ENCODE measurements around the gene EIF4B.

The EIF4B gene

DNA sequence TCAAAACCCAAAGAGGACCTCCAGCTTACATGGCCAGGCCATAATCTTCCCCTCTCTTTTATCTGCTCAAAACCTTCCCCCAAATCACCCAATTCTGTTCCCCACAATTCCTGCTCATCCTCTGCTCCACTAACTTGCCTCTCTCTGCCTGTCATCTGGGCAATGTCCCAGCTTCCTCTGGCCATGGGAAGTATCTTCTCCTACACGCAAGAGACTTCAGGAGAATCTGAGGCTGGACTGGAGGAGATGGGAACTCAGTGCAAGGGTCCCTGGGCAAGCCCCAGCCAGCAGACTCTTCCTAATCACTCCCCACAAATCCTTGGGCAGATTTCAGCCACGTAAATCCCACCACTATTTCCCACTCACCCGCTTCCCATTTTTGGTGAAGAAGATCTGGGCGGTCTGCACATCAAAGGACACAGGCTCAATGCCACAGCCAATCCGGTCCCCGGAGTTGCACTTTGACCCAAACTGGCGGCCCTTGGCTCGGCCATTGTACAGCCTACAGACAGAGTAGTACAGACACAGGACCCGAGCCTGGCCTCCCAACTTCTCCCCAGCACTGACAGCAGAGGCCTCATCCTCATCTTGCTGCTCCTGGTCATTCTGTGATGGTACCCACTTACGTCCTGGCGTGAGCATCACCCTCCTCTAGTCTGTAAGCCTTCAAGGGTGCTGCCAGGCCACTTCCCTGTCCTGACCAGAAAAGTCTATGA lies 68.2 kb downstream of the EIF4B start:
- H3K4me3 ChIP-seq (ENCODE audit: low read depth, low read length) = no peak overlapping the region

DNA sequence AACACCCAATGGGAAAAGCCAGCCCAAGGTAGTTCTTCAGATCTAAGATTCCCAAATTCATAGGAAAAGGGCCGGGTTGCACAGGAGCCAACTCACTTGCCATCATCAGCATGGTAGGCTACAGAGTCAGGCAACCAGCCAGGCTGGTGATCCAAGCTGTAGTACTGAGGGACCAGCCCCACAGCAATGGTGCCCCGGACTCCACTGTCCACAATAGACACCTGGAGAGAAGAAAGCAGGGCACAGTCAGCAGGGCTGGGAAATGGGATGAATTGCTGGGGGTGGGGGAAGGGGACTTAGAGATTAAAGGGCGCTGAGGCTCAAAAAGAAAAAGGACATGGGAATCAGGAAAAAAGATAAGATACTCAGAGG lies 68.7 kb downstream of the EIF4B start:
- Histone ChIP-seq H3K36me3 (replicated peaks) (peaks cover 28% of the 10 kb centered on the region), H3K27me3 (replicated peaks) (no peaks in the 10 kb centered on the region), H3K4me3 (ENCODE audit: low read depth, low read length) (no peak overlapping the region), H3K27ac (no peak overlapping the region)
- DNase-seq = no peak
- TF ChIP-seq, protein P1, sequence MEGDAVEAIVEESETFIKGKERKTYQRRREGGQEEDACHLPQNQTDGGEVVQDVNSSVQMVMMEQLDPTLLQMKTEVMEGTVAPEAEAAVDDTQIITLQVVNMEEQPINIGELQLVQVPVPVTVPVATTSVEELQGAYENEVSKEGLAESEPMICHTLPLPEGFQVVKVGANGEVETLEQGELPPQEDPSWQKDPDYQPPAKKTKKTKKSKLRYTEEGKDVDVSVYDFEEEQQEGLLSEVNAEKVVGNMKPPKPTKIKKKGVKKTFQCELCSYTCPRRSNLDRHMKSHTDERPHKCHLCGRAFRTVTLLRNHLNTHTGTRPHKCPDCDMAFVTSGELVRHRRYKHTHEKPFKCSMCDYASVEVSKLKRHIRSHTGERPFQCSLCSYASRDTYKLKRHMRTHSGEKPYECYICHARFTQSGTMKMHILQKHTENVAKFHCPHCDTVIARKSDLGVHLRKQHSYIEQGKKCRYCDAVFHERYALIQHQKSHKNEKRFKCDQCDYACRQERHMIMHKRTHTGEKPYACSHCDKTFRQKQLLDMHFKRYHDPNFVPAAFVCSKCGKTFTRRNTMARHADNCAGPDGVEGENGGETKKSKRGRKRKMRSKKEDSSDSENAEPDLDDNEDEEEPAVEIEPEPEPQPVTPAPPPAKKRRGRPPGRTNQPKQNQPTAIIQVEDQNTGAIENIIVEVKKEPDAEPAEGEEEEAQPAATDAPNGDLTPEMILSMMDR (IDR thresholded peaks at IDR 0.05; ENCODE audit: low read depth, low read length, missing control alignments) = no peak
- in situ Hi-C loops (cut with HindIII; ENCODE audit: low pct_ligation_motif_present, low sequenced_read_pairs) = no loop called here

More for the DNA sequence above, 68.2 kb downstream of the EIF4B start:
- no peaks in the 10 kb centered on the region for H3K27me3 ChIP-seq (replicated peaks)
- in situ Hi-C loops (cut with HindIII; ENCODE audit: low pct_ligation_motif_present, low sequenced_read_pairs) = no loop called here
- peaks cover 28% of the 10 kb centered on the region for H3K36me3 ChIP-seq (replicated peaks)
- TF ChIP-seq, protein P1 (IDR thresholded peaks at IDR 0.05; ENCODE audit: low read depth, low read length, missing control alignments) = no peak
- no peak overlapping the region for H3K27ac ChIP-seq
- no peak for DNase-seq

DNA sequence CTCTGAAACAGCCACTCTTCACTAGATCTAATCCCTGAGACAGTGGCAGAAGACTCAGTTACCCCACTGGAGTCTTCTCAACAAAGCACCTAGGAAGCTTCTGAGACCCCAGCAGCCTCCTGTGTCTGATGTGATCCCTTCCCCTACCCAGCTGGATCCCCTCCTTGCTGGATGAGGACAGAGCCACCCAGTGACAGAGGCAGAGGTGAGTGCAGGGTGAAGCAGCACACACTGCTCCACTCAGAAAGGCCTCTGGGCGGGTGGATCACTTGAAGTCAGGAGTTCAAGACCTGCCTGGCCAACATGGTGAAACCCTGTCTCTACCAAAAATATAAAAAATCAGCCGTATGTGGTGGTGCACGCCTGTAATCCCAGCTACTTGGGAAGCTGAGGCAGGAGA lies 70.2 kb downstream of the EIF4B start:
- no peaks in the 10 kb centered on the region for H3K27me3 ChIP-seq (replicated peaks)
- no peak for DNase-seq
- H3K36me3 ChIP-seq (replicated peaks) = peaks cover 25% of the 10 kb centered on the region
- TF ChIP-seq, protein P1 (IDR thresholded peaks at IDR 0.05; ENCODE audit: low read depth, low read length, missing control alignments) = no peak
- in situ Hi-C loops (cut with HindIII; ENCODE audit: low pct_ligation_motif_present, low sequenced_read_pairs) = no loop called here
- no peak overlapping the region for H3K4me3 ChIP-seq (ENCODE audit: low read depth, low read length)
- no peak overlapping the region for H3K27ac ChIP-seq

DNA sequence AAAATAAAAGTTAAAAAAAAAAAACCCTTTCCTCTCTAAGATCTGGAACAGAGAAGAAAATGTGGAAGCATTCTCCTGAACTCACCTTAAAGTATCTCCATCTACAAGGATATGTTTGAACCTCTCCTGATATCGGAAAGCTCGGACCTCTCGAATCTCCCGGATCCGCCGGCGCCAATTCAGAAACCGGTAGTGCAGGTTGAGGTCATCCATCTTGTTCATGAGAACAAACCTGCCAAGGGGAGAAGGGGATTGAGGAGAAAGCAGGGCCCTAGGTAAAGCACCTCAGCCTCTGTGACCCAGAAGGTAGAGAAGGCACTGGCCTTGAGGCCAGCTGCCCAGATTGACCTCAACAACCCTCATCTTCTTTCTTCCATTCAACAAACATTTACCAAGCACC lies 70.8 kb downstream of the EIF4B start:
- no peak for DNase-seq
- H3K27me3 ChIP-seq (replicated peaks) = no peaks in the 10 kb centered on the region
- no peak overlapping the region for H3K27ac ChIP-seq
- H3K4me3 ChIP-seq (ENCODE audit: low read depth, low read length) = no peak overlapping the region
- in situ Hi-C loops (cut with HindIII; ENCODE audit: low pct_ligation_motif_present, low sequenced_read_pairs) = no loop called here
- peaks cover 25% of the 10 kb centered on the region for H3K36me3 ChIP-seq (replicated peaks)
- TF ChIP-seq, protein P1 (IDR thresholded peaks at IDR 0.05; ENCODE audit: low read depth, low read length, missing control alignments) = no peak

DNA sequence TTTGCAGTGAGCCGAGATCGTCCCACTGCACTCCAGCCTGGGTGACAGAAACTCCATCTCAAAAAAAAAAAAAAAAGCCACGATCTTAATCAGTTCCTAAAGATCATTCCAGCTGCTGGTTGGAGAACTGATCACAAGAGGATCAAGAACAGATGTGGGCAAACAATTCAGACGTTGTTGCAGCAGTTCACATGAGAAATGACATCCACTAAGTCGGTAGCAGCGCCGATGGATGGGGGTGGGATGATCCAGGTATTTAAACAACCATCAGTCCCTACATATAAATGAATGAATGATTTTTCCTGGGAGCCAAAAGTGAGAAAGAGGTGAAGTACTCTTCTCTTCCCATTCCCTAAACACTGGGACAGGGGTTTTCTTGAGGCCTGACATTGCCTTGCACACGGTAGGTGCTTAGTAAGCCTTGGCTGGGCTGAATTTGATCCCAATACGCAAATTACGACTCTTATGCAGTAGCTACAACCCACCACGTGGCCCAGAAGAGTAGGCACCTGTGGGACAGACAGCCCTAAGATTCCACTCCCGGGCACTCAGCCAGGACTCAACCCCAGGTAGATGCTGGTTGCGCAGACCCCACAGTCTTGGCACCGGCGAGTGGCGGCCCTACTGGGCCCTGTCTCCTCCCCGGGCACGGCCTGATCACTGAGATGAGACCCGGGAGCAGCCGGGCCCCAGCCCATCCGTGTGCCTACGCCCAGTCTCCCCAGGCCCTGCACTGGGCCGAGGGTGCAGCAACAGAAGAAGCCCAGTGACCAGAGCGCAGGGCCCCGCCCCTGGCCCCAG lies 72.4 kb downstream of the EIF4B start:
- DNase-seq = no peak
- Histone ChIP-seq H3K27me3 (replicated peaks) (no peaks in the 10 kb centered on the region), H3K4me3 (ENCODE audit: low read depth, low read length) (peak overlapping the region; percentile 70), H3K36me3 (replicated peaks) (peaks cover 22% of the 10 kb centered on the region), H3K27ac (peak overlapping the region; percentile 97)
- in situ Hi-C loops (cut with HindIII; ENCODE audit: low pct_ligation_motif_present, low sequenced_read_pairs) = no loop called here
- TF ChIP-seq, protein P1 (IDR thresholded peaks at IDR 0.05; ENCODE audit: low read depth, low read length, missing control alignments) = no peak

All from brain microvascular endothelial cell (primary cell).